HG03135 (cell line): ENCODE measurements around the gene DMAC1.
A peak's percentile ranks its signal among the peaks of the same experiment; 100 is the strongest.

Experiments
- ATAC-seq: cut with Tn5 transposase; IDR thresholded peaks from one replicate; pipeline ENCODE4 v1.9.1; 2021; ENCODE audit warnings: mild to moderate bottlenecking, moderate library complexity; ENCODE audit not compliant: unreplicated experiment

Gene DMAC1

DNA sequence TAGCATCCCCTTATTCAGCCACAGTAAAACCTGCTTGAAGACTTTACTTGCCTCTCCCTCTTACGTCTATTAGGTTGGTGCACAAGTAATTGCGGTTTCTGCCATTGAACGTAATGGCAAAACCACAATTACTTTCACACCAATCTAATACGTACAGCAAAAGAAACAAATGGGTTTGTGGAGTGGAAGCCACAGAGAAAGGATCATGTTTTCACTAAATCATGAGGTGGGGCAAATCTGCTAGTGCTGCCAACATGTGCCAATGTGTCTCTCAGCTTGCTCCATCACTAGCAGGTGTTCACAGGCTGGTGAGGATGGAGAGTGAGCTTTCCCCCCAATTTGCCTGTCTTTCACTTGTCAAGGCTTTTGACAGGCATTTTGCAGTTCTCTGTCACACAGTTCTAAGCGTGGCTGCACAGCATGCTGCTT is 15.9 kb downstream of the DMAC1 start:
- ATAC-seq = no peak

DNA sequence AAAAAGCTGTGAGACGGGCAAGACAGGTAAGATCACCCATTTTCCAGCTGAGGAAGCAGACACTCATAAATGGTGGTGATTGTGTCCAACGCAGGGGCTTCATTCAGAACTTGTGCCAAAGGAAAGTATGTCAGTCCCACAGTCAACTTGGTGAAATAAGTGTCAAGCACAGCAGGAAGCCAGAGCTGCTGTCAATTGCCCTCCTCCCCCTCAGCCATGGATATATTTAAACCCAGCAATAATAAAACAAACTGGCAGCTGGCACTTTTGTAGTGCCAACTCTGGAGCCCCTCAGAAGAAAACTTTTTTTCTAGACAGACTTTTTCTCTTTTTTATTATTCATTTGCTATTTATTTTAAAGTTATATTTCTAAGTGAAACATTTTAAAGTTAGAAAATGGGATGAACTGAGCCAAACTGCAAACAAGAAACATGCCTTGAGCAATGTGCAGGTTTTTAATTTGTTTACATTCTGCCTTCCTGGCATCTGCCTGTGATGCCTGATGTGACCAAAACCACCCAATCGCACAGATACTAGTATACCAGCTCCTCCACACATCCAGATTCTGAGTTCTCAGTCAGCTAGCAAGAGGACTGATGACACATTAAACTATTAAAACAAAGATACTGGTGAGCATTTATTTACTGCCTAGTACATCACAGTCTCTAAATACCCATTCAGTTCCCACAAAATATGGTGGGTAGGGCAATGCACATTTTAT is 17.0 kb downstream of the DMAC1 start:
- no peak for ATAC-seq

DNA sequence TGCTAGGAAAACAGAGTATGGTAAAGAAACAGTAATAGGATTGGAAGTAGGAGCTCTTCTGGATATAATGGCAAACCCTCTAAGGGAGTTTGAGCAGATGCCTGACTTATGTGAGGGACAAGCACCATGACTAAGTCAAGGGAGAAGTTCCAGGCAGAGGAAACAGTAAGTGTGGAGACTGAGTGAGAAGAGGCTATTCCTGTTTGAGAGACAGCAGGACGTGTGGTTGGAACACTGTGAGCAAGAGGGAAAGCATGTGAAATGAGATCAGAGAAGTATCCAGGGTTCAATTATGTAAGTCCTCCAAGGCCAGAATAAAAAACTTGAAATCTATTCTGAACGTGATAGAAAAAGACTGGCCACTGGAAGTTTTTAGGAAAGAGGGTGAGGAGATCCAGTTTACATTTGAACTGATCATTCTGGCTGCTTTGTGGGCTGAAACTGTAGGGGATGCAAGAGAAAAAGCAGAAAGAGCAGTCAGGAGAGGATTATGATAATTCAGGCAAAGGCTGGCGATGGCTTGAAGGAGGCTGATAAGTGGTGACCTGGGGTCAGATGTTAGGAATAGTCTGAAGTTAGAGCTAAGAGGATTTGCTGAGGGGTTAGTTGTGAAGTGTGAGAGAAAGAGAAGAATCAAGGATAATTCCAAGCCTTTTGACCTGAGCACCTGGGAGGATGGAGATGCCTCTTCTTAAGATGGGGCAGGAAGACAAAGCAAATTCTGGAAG is 19.2 kb downstream of the DMAC1 start:
- no peak for ATAC-seq

DNA sequence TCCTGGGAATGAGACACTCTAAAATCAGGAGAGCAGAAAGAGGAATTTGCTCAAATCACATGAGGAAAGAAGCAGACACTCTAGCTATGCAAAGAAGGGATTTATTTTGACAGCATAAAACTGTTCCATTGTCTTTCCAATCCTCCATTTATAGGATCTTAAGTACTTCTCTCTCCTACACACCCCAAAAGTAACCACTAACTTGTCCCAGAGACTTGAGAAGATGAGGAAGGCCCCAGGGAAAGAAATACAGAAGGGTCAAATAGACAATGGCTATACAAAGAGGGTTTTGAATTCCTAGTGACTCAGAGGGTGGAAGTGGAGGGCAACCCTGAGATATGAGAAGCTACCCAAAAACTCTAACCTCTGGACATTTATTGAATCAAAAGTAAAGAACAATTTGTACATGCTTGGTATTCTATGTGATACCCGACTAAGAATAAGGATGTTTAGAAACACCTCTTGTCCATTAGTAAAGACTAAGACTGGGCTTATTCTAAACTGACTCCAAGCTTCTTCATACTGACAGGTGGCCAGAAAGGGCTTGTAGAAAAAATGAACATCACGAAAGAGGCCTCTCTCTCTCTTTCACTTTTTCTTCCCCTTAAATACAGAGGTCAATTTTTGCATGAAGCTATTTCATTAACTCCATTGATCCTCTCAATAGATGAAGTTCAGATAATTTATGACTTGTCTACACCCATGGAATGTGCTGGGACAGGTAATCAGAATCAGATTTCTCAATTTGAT is 20.6 kb downstream of the DMAC1 start:
- no peak for ATAC-seq

DNA sequence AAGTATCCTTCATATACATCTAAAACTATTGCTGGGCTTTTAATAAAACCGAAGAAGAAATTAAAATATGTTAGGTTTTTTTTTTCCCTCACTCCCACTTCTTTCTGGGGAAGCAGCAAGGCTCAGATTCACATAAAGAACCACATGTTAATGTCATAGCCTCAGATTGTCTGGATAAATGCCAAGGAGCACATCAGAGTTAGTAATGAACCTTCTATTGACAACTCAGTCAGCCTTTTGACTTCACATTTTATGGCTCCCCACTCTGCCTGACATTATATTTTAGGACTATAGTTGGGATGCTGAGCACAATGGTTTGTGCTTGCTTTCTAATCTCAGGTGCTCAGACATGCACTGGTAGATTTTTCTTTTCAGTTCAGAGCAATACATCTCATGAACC is 21.8 kb downstream of the DMAC1 start:
- ATAC-seq = no peak

DNA sequence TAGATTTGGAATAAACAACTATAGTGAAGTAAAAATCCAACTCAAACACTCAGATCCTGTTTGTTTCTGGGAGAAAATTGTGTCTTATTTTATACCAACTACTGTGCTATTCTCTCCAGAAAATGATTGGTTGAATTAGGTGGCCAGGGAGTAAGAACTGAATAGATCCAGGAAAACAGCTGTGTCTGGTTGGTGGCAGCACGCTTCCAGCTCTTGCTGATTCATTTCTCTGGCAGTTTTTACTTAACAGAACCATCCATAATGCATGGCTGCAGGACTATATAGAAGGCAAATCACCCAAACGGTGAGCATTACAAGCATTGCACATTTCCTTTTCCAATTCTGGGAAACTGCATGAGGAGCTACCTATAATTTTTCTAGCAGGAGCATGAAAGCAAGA is 29.5 kb downstream of the DMAC1 start:
- no peak for ATAC-seq

DNA sequence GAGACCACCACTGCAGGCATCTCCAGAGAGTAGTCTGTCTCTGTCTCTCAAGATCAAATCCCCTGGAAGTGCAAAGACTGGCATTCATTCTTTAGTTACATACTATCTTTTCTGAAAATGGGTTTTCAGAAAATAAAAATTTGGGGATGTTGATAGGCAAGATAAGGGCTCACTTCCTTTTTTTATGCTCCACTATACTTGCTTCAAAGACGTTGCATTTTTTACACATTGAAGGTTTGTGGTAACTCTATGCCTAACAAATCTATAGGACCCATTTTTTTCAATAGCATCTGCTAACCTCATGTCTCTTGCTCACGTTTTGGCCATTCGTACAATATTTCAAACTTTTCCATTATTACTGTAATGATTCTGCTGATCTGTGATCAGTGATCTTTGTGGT is 37.0 kb downstream of the DMAC1 start:
- no peak for ATAC-seq

DNA sequence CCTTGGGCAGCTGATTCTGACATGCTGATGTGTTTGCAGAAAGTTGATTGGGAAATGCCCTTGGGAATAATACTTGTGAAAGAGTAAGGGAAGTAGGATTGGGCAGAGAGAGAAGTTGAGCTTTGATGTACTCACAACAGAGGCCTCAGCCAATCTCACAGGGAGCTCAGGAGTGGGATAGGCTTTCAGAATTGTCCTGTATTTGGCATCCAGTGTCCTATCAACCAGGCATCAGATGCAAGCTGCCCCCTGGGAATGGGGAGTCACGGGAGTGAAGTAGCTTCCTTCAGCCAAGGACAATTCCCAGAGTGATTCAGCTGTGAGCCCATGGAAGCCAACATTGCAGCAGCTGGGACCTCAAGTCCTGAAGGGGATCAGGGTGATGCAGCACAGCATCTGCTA is 39.6 kb downstream of the DMAC1 start:
- no peak for ATAC-seq

DNA sequence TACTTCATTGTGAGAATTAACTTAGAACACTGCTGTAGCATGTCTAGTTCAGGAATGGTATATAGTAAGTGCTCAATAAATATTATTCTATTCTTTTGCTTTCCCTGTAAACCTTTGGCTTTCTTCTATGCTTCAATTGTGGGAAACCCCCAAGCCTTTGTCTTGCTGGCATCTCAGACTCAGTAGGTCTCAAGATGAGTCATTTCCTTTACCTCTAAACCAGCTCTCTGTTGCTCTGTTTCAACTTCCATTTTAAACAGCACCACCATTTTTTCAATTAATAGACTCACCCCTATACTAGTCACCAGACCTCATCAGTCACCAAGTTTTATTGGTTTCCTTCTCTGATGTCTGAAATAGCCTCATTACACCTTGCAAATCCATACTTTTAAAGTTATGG is 43.5 kb downstream of the DMAC1 start:
- ATAC-seq = peak; percentile 98

DNA sequence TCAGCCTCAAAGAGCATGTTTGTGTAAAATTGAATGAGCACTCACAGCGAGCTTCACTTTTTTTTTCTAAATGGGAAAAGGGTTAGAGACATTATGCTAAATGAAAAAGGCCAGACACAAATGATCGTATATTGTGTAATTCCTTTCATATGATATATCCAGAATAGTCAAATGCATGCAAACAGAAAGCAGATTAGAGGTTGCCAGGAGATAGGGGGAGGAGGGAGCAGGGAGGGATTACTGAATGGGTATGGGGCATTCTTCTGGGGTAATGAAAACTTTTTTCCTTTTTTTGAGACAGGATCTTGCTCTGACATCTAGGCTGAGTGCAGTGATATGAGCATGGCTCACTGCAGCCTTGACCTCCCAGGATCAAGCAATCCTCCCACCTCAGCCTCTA is 47.1 kb downstream of the DMAC1 start:
- ATAC-seq = no peak
